ENCODE measurements around the gene ERRFI1.
A peak's percentile ranks its signal among the peaks of the same experiment; 100 is the strongest.

Gene ERRFI1

GRCh38 chr1:8047686-8048445, 21.8 kb upstream of the ERRFI1 start:
- H3K4me3 ChIP-seq (ENCODE audit: low read depth, low read length), result no peak overlapping the region
- peak; percentile 93 for DNase-seq (ENCODE audit: low read depth)

DNA sequence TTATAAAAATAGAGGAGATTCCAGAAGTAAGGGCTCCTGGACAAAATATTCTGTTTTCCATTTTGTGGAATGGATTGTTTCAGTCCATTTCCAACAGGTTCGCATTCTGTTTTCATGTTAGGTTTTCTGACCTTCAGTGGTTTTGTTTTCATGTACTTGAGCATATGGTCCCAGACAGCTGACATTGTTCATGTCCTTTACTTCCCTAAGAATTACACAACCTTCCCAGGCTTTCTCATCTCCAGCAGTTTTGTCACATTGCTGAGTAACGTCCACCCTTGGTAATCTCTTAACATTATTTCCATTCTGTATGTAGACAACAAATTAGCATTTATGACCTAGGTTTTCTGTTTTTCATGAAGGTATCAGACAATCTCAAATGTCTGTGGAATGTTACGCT, 21.0 kb upstream of the ERRFI1 start:
- no peak overlapping the region for H3K4me3 ChIP-seq (ENCODE audit: low read depth, low read length)
- DNase-seq (ENCODE audit: low read depth), result peak; percentile 74

- H3K4me3 ChIP-seq (ENCODE audit: low read depth, low read length), result no peak overlapping the region
- no peak for DNase-seq (ENCODE audit: low read depth)
Observed at GRCh38 chr1:8046391-8046790, 20.3 kb upstream of the ERRFI1 start.

DNA sequence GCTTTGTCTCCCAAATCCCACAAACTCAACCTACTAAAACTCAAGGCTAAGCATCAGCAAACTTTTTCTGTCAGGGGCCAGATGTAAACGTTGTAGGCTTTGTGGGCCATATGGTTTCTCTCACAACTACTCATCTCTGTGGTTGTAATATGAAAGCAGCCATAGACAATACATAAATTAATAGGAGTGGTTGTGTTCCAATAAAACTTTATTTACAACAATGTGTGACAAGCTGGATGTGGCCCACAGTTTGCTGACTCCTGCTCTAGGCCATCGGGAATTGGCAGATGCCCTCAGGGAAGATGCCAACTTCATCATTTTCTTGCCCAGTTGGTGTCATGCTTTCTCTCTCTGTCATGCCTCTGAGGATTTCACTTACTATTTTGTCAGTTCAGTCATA, 17.5 kb upstream of the ERRFI1 start:
- no peak for DNase-seq (ENCODE audit: low read depth)
- H3K4me3 ChIP-seq (ENCODE audit: low read depth, low read length), result no peak overlapping the region

GRCh38 chr1:8042134-8042533, 16.0 kb upstream of the ERRFI1 start:
- no peak overlapping the region for H3K4me3 ChIP-seq (ENCODE audit: low read depth, low read length)
- DNase-seq (ENCODE audit: low read depth), result no peak

DNA sequence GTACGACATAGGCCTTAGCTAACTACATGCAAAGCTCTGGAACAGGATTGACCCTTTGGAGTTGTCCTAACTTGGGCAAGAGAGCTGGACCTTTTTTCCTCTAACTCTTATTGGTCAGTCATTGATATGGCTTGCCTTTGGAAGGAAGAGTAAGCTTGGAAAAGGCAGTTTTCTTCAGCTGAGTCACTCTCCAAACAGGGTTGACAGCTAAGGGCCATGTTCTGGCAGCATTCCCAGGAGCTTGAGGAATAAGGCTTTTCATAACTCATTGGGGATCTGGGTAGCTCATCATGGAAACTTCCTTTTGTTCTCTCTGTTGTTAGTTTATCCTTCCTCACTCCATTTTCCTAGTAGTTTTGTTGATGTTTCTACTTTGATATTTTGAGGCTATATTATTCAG, 14.5 kb upstream of the ERRFI1 start:
- no peak overlapping the region for H3K4me3 ChIP-seq (ENCODE audit: low read depth, low read length)
- peak; percentile 98 for DNase-seq (ENCODE audit: low read depth)

DNA sequence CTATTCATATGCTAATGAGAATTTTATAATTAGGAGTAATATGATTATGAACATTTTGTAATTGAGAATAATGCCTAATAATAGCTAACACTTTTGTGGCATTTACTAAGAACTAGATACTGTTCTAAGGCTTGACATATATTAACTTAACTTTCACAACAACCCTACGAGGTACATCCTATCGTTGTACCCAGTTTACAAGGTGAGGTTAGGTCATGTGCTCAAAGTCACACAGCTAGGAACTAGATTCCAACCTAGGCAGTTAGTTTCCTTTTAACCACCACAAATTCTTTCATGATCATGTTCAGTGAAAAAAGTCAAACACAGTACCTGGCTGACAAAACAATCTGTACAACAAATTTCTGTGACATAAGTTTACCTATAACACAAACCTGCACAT, 13.0 kb upstream of the ERRFI1 start:
- DNase-seq (ENCODE audit: low read depth), result no peak
- no peak overlapping the region for H3K4me3 ChIP-seq (ENCODE audit: low read depth, low read length)

- no peak overlapping the region for H3K4me3 ChIP-seq (ENCODE audit: low read depth, low read length)
- no peak for DNase-seq (ENCODE audit: low read depth)
Observed at GRCh38 chr1:8035289-8035688, 9.2 kb upstream of the ERRFI1 start.

GRCh38 chr1:8033322-8033721, 7.2 kb upstream of the ERRFI1 start:
- H3K4me3 ChIP-seq (ENCODE audit: low read depth, low read length), result no peak overlapping the region
- no peak for DNase-seq (ENCODE audit: low read depth)

- no peak for DNase-seq (ENCODE audit: low read depth)
Observed at GRCh38 chr1:8032366-8032910, 6.3 kb upstream of the ERRFI1 start.

DNA sequence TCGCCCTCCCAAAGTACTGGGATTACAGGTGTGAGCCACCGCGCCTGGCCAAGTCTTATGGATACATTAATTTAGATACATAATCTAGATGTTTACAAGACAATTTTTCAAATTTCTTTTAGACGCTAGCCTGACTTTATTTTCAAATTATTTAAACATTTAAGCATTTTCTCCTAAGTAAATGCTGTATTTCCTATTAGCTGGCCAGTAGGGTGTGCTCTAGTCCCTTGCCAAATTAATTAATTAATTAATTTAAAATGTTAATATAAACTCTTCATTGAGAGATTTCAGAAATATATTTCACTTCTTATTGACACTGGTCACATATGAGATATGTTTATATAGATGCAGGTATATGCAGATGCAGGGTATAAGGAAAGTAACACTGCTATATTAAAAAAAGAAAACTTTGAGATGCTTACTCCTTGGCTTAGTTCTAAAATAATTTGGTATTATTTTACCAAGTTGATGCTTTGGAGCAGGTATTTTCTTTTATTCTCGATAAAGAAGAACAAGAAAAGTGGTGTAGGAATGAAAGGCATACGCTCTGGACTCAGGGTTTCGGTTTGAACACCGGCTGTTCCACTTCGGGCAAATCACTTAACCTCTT, 5.2 kb upstream of the ERRFI1 start:
- no peak overlapping the region for H3K4me3 ChIP-seq (ENCODE audit: low read depth, low read length)
- DNase-seq (ENCODE audit: low read depth), result no peak

More at GRCh38 chr1:8032366-8032910, 6.3 kb upstream of the ERRFI1 start:
- no peak overlapping the region for H3K4me3 ChIP-seq (ENCODE audit: low read depth, low read length)

DNA sequence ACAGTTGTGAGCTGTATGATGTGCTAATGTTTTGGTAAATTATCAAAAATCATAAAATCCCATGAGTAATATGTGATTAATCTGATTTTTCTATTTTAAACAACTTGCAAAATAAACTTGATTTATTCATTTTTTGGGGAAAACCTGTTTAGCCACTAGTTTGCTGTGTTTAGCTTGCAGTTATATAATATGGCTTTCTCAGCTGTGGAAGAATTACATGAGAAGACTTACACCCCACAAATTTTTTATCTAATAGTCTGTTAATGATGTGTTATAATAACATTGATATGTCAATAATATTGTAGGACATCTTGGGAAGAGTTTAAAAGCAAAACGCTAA, 2.4 kb upstream of the ERRFI1 start:
- DNase-seq (ENCODE audit: low read depth), result no peak

GRCh38 chr1:8027748-8028570, 1.9 kb upstream of the ERRFI1 start:
- no peak for DNase-seq (ENCODE audit: low read depth)
- H3K4me3 ChIP-seq (ENCODE audit: low read depth, low read length), result peak overlapping the region; percentile 8

More for the DNA sequence above, 2.4 kb upstream of the ERRFI1 start:
- no peak overlapping the region for H3K4me3 ChIP-seq (ENCODE audit: low read depth, low read length)

- no peak for DNase-seq (ENCODE audit: low read depth)
- H3K4me3 ChIP-seq (ENCODE audit: low read depth, low read length), result peak overlapping the region; percentile 86
Observed at GRCh38 chr1:8026976-8027747, 1.1 kb upstream of the ERRFI1 start.

DNA sequence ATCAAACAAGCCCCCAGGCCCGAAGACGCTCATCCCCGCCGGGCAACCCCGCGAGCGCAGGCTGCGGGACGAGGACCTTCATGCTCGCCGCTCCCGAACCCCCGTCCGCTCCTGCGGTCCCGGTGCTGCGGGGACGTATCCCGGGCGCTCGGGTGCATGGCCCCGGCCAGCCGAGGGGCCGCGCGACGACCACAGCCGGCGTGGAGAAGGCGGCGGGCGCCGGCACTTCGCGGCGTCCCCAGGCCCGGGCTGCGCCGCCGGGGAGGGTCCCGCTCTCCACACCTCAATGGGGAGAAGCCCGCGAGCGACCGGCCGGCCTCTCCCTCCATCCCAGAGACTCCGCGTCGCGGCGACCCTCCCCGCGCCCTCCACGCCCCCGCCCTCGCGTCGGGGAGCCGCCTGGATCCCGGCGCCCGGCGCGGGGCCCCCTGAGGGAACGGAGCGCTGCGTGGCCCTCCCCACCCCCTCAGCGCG, 401 bp downstream of the ERRFI1 start:
- H3K4me3 ChIP-seq (ENCODE audit: low read depth, low read length), result peak overlapping the region; percentile 86
- DNase-seq (ENCODE audit: low read depth), result no peak

DNA sequence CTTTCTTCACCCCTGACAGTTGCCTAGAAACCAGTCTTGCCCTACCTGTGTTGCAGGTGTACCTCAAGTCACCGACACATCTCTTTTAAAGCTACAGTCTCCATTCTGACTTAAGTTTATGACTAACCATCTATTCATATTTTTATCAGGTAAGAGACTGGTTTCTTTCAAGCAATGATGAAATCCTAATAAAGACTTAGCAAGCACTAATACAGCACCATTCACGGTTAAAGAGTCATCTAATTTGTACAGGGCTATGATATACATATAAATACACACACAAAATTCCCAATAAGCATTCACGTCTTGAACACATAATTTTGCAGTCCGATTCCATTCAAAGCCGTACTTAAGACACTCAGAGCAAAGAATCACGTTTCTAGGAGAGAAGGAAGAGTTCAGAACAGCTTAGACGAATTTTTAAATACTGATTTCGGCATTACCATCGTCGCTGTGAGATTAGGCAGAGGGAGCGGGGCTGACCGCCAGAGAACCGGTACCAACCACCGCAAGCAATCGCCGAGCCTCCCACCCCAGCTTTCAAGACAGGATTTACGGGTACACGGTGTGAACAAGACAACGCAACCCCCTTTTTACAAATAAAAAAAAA, 943 bp downstream of the ERRFI1 start:
- H3K4me3 ChIP-seq (ENCODE audit: low read depth, low read length), result peak overlapping the region; percentile 86
- no peak for DNase-seq (ENCODE audit: low read depth)

DNA sequence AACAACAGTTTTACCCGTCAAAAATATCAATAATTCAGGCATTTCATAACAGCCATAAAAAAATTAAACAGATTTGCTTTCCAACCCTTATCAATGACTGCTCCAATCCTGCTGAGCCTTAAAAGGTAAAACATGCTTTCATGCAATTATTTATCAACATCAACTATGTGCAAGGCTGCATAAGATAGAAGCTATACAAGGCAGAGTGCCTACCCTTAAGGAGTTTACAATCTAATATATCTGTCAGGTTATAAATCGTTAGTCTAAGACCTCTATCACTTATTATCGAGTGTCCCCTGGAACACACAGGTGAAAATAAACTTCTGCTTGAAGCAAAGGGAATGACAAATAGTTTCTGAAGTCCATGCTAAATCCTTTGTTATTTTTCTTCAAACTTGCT, 1.8 kb downstream of the ERRFI1 start:
- H3K4me3 ChIP-seq (ENCODE audit: low read depth, low read length), result peak overlapping the region; percentile 86
- DNase-seq (ENCODE audit: low read depth), result no peak

GRCh38 chr1:8023995-8024313, 2.2 kb downstream of the ERRFI1 start:
- peak overlapping the region; percentile 86 for H3K4me3 ChIP-seq (ENCODE audit: low read depth, low read length)

More at GRCh38 chr1:8023995-8024313, 2.2 kb downstream of the ERRFI1 start:
- DNase-seq (ENCODE audit: low read depth), result no peak
